ENCODE data around the gene CD82.

The CD82 gene

DNA sequence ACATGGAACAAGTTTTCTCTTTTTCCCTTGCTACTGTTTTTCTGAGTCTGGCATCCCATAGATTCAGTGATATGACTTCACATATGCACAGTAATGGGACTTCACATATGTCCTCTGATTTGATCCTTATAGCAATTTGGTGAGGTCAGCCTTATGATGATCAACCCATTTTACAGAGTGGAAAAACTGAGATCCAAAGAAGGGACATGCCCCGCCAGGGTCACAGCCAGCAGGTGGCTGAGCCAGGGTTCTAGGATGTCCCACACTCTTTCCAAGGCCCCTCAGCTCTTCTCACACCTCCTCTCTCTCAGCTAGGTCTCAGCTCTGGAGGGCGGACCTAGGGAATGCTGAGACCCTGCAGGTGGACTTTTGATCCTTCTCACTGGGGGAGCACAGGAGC is 44.3 kb upstream of the CD82 start:
- no peak for DNase-seq (ENCODE audit: low read depth)
- no peak overlapping the region for H3K4me3 ChIP-seq (ENCODE audit: control insufficient read depth, low read depth, low read length)
- TF ChIP-seq, protein P1, sequence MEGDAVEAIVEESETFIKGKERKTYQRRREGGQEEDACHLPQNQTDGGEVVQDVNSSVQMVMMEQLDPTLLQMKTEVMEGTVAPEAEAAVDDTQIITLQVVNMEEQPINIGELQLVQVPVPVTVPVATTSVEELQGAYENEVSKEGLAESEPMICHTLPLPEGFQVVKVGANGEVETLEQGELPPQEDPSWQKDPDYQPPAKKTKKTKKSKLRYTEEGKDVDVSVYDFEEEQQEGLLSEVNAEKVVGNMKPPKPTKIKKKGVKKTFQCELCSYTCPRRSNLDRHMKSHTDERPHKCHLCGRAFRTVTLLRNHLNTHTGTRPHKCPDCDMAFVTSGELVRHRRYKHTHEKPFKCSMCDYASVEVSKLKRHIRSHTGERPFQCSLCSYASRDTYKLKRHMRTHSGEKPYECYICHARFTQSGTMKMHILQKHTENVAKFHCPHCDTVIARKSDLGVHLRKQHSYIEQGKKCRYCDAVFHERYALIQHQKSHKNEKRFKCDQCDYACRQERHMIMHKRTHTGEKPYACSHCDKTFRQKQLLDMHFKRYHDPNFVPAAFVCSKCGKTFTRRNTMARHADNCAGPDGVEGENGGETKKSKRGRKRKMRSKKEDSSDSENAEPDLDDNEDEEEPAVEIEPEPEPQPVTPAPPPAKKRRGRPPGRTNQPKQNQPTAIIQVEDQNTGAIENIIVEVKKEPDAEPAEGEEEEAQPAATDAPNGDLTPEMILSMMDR (IDR thresholded peaks at IDR 0.05; ENCODE audit: control insufficient read depth, insufficient read depth, low read depth, low read length, missing control alignments): no peak

DNA sequence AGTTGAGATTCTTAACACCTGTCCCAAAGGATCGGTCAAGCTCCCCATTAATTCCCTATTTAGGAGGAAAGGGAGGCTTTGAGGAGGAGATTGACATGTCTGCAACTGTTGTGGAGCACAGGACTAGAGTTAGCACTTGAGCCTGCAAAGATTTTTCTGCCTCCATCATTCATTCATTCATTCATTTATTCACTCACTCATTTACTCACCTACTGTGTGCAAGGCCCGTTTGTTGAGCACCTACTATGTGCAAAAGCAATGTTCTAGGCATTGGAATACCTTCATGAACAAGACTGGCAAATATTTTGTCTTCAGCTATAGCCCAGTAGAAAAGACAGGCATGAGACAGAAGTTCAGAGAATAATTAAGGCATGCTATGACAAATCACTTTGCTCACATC is 43.2 kb upstream of the CD82 start:
- TF ChIP-seq, protein P1 (IDR thresholded peaks at IDR 0.05; ENCODE audit: control insufficient read depth, insufficient read depth, low read depth, low read length, missing control alignments): no peak
- no peak for DNase-seq (ENCODE audit: low read depth)

DNA sequence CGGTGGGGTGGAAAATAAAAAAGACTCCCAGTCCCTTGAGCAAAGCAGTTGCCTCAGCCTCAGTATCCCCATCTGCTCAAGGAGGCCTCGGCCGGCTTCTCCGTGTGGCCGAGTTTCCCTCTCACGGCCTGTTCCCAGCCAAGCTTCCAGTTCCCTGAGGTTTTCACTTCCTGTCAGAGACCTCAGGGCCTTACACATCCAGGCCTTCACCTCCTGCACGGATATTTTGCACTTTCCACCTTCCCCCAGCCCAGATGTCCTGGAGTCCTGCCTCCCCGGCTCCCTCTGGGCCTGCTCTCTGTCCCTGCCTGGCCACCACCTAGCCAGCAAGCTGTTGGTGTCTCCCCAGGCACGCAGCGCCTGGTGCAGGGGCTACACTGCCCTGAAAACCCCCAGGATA is 41.1 kb upstream of the CD82 start:
- TF ChIP-seq, protein P1 (IDR thresholded peaks at IDR 0.05; ENCODE audit: control insufficient read depth, insufficient read depth, low read depth, low read length, missing control alignments): no peak
- no peak for DNase-seq (ENCODE audit: low read depth)
- H3K4me3 ChIP-seq (ENCODE audit: control insufficient read depth, low read depth, low read length): no peak overlapping the region

More for the DNA sequence above, 43.2 kb upstream of the CD82 start:
- no peak overlapping the region for H3K4me3 ChIP-seq (ENCODE audit: control insufficient read depth, low read depth, low read length)

DNA sequence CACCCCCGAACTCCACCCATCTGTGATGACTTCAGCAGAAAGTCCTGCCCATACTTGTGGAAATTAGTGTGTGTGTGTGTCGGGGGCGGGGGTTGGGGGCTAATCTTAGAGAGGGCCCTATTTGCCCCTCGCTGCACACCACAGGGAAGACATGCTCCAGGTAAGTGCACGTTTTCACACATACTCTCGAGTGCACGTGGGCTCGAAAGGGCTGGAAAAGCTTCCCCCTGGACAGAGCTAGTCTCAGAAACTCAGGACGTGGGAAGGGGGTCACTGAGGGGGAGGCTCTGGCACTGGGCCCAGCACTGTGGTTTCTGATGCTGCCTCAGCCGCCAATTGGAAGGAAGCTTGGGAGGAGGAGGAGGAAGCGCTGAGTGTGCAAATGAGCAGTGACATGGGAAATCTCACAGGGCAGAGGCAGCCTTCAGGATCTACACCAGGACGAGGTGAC is 40.7 kb upstream of the CD82 start:
- TF ChIP-seq, protein P1 (IDR thresholded peaks at IDR 0.05; ENCODE audit: control insufficient read depth, insufficient read depth, low read depth, low read length, missing control alignments): no peak
- no peak for DNase-seq (ENCODE audit: low read depth)
- H3K4me3 ChIP-seq (ENCODE audit: control insufficient read depth, low read depth, low read length): no peak overlapping the region

DNA sequence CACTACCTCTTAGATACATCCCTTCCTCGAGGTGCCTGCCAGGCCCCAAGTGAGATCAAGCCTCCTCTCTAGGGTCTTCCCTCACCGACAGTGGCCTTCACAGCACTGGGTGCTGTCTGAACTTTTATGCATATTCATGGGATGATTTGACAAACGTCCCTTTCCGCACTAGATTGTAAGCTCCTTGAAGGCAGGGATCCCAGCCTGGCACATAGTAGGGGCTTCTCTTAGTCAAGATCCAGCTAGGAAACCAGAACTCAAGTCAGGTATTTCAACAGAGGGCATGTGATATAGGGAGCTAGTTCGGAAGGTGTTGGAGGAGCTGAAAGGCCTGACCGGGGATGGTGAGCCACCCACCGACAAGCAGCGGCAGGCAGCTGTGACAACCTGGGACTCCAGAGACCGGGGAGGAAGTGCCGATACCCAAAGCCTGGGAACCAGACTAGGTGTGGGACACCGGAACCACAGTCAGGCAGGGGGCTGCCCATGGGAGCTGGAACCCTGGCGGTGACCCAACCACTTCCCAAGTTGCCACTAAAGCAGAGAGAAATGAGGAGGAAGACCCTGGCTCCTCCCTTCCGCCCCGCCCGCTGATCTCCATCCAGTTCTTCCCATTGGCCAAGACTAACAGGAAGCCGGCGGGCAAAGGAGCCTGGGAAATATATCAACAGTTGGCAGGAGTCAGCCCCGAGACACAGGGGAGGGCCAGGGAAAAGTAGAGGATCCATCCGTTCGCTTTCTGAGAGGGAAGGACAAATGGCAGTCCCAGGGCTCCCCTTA is 39.8 kb upstream of the CD82 start:
- no peak overlapping the region for H3K4me3 ChIP-seq (ENCODE audit: control insufficient read depth, low read depth, low read length)
- TF ChIP-seq, protein P1 (IDR thresholded peaks at IDR 0.05; ENCODE audit: control insufficient read depth, insufficient read depth, low read depth, low read length, missing control alignments): no peak
- no peak for DNase-seq (ENCODE audit: low read depth)

DNA sequence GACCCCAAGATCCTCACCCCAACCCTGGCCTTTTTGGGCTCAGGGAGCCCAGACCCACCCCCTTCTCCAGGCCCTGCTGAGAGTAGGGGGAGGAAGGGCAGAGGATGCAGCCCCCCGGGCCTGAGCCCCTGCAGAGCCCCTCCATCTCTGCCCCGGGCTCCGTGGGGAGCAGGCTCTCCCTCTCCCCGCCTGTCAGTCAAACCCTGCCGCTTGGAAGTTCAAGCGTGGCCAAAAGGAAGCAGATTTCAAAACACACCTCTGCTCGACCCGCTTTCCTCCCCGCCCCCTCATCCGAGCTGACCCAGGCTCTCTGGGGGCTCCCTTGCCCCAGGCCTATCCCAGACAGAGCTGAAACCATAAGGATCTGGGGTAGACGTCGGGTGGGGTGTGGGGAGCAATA is 39.0 kb upstream of the CD82 start:
- TF ChIP-seq, protein P1 (IDR thresholded peaks at IDR 0.05; ENCODE audit: control insufficient read depth, insufficient read depth, low read depth, low read length, missing control alignments): no peak
- no peak overlapping the region for H3K4me3 ChIP-seq (ENCODE audit: control insufficient read depth, low read depth, low read length)
- DNase-seq (ENCODE audit: low read depth): no peak
